ENCODE results near the gene YWHAB. TPM values are rescaled to one million over a fixed set of nuclear protein-coding genes. Genes with fewer than 3 reads are reported as not detected.

The YWHAB gene
- total RNA-seq, 1 experiment from 2014 or later, result 92.1 TPM

DNA sequence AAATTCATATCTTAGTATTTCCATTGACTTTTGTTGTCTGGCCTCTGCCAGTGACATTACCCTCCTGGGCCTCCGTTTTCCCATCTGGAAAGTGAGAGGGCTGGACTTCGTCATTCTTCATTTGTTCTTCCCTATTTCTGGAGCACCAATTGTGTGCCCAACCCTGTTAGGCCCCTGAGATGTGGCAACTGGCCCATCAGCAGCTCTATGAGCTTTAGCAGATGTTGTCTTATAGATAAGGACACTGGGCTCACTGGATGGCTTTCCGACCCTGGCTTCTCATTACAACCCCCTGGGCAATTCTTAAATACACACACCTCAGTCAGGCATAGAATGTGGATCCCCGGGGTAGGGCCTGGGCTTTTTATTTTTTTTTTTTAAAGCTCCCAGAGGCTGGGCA, 39.0 kb downstream of the YWHAB start:
- Histone ChIP-seq H3K9me2 (replicated peaks; ENCODE audit: insufficient read depth, low read length) (no peaks in the 10 kb centered on the region), H4K20me1 (ENCODE audit: insufficient read depth, low read depth, low read length) (no peaks in the 10 kb centered on the region), H3K27ac (ENCODE audit: low read length) (no peak overlapping the region), H3K27me3 (ENCODE audit: low read length) (no peaks in the 10 kb centered on the region), H3K79me2 (ENCODE audit: low read length) (no peaks in the 10 kb centered on the region), H2AFZ (ENCODE audit: low read length) (no peak overlapping the region), H3K4me1 (ENCODE audit: low read length) (no peaks in the 10 kb centered on the region), H3K9me3 (ENCODE audit: low read length) (no peaks in the 10 kb centered on the region), H3K4me2 (ENCODE audit: low read depth, low read length, poor library complexity, severe bottlenecking) (no peak overlapping the region), H3K36me3 (ENCODE audit: insufficient read depth, low read length) (peaks cover 12% of the 10 kb centered on the region; the same call in 1 of the 2 replicates), H3K9ac (ENCODE audit: low read length) (no peak overlapping the region), H3K4me3 (ENCODE audit: low read length) (no peak overlapping the region)
- DNase-seq, result no peak

DNA sequence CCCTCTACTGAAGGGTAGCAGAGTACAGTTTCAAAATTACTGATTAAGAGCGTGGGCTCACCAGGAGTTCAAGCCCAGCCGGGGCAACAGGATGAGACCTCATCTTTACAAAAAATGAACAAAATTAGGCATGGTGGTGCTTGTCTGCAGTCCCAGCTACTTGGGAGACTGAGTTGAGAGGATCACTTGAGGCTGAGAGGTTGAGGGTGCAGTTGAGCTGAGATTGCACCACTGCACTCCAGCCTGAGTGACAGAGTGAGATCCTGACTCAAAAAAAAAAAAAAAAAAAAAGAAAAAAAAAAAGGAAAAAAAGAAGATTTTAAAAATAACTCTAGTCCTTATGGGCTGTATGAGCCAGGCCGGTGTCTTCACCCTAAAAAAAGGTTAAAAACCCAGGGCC, 43.1 kb downstream of the YWHAB start:
- no peak for DNase-seq
- Histone ChIP-seq H3K79me2 (ENCODE audit: low read length) (no peaks in the 10 kb centered on the region), H3K36me3 (ENCODE audit: insufficient read depth, low read length) (peaks cover 19% of the 10 kb centered on the region; the same call in 1 of the 2 replicates), H3K4me3 (ENCODE audit: low read length) (no peak overlapping the region), H3K4me2 (ENCODE audit: low read depth, low read length, poor library complexity, severe bottlenecking) (no peak overlapping the region), H3K9me3 (ENCODE audit: low read length) (no peaks in the 10 kb centered on the region), H2AFZ (ENCODE audit: low read length) (no peak overlapping the region), H3K27me3 (ENCODE audit: low read length) (no peaks in the 10 kb centered on the region), H3K9me2 (replicated peaks; ENCODE audit: insufficient read depth, low read length) (no peaks in the 10 kb centered on the region), H3K4me1 (ENCODE audit: low read length) (no peaks in the 10 kb centered on the region), H3K27ac (ENCODE audit: low read length) (no peak overlapping the region), H4K20me1 (ENCODE audit: insufficient read depth, low read depth, low read length) (no peaks in the 10 kb centered on the region), H3K9ac (ENCODE audit: low read length) (no peak overlapping the region)

DNA sequence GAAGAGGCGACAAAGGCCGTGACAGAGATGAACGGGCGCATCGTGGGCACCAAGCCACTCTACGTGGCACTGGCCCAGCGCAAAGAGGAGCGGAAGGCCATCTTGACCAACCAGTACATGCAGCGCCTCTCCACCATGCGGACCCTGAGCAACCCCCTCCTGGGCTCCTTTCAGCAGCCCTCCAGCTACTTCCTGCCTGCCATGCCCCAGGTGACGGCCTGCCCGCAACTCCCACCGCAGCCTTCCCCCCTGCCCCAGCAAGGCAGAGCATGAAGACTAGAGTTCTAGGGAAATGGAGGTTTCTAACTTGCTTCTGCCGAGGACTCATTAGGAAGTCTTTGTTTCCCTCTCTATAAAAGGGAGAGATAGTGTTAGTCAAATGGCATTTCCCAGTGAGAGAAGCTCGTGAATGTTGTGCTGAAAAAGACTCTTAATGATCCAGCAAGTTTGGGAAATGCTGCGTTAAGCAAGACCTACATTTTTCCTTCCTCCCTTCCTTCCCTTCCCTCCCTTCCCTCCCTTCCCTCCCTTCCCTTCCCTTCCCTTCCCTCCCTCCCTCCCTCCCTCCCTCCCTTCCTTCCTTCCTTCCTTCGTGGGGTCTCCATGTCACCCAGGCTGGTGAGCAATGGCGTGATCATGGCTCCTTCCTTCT, 45.1 kb downstream of the YWHAB start:
- Histone ChIP-seq H3K9ac (ENCODE audit: low read length) (no peak overlapping the region), H3K36me3 (ENCODE audit: insufficient read depth, low read length) (peaks cover 14% of the 10 kb centered on the region; the same call in 1 of the 2 replicates), H3K9me2 (replicated peaks; ENCODE audit: insufficient read depth, low read length) (no peaks in the 10 kb centered on the region), H3K27me3 (ENCODE audit: low read length) (no peaks in the 10 kb centered on the region), H3K9me3 (ENCODE audit: low read length) (no peaks in the 10 kb centered on the region), H4K20me1 (ENCODE audit: insufficient read depth, low read depth, low read length) (no peaks in the 10 kb centered on the region), H3K4me1 (ENCODE audit: low read length) (no peaks in the 10 kb centered on the region), H3K4me3 (ENCODE audit: low read length) (no peak overlapping the region), H2AFZ (ENCODE audit: low read length) (no peak overlapping the region), H3K27ac (ENCODE audit: low read length) (no peak overlapping the region), H3K4me2 (ENCODE audit: low read depth, low read length, poor library complexity, severe bottlenecking) (no peak overlapping the region), H3K79me2 (ENCODE audit: low read length) (no peaks in the 10 kb centered on the region)
- no peak for DNase-seq

DNA sequence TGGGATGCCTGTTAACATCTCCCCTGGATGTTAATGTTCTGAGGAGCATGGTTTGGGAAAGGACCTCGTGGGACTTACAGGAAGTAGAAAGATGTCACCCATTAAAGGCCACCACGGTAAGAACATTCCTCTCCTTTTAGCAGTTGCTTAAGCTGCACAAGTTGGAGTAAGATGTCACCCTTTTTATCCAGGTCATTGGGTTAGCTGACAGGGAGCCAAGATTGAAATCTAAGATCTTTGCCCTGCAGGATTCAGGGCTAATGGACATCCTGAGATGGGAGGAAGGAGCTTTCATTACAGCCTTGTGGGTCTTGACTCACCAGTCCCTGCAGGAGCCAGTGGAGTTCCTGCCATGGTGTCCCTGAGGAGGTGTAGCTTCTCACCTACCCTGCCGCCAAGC, 46.4 kb downstream of the YWHAB start:
- Histone ChIP-seq H3K4me1 (ENCODE audit: low read length) (no peaks in the 10 kb centered on the region), H3K9ac (ENCODE audit: low read length) (no peak overlapping the region), H3K27ac (ENCODE audit: low read length) (no peak overlapping the region), H3K36me3 (ENCODE audit: insufficient read depth, low read length) (peaks cover 11% of the 10 kb centered on the region; the same call in 1 of the 2 replicates), H3K4me2 (ENCODE audit: low read depth, low read length, poor library complexity, severe bottlenecking) (no peak overlapping the region), H3K79me2 (ENCODE audit: low read length) (no peaks in the 10 kb centered on the region), H3K27me3 (ENCODE audit: low read length) (no peaks in the 10 kb centered on the region), H3K9me2 (replicated peaks; ENCODE audit: insufficient read depth, low read length) (no peaks in the 10 kb centered on the region), H2AFZ (ENCODE audit: low read length) (no peak overlapping the region), H3K4me3 (ENCODE audit: low read length) (no peak overlapping the region), H3K9me3 (ENCODE audit: low read length) (no peaks in the 10 kb centered on the region), H4K20me1 (ENCODE audit: insufficient read depth, low read depth, low read length) (no peaks in the 10 kb centered on the region)
- DNase-seq, result no peak

DNA sequence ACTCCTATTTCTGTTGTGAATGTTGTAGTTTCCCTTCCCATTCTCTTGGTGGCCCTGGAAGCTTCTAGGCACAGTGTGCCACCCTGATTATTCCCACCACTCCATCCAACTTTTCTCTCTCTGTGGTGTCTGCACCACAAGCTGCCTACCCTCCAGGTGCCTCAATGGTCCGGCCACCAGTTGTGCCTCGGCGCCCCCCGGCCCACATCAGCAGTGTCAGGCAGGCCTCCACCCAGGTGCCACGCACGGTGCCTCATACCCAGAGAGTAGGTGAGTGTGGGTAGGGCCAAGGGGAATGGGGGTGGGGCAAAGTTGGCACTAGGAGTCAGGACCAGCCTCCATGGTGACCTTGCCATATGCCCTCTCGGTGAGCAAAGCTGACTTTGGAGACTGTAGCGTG, 47.4 kb downstream of the YWHAB start:
- no peak overlapping the region for H3K4me2 ChIP-seq (ENCODE audit: low read depth, low read length, poor library complexity, severe bottlenecking)
- no peaks in the 10 kb centered on the region for H3K27me3 ChIP-seq (ENCODE audit: low read length)
- H2AFZ ChIP-seq (ENCODE audit: low read length), result no peak overlapping the region
- H3K9me3 ChIP-seq (ENCODE audit: low read length), result no peaks in the 10 kb centered on the region
- no peak overlapping the region for H3K9ac ChIP-seq (ENCODE audit: low read length)
- H3K27ac ChIP-seq (ENCODE audit: low read length), result no peak overlapping the region
- no peaks in the 10 kb centered on the region for H3K9me2 ChIP-seq (replicated peaks; ENCODE audit: insufficient read depth, low read length)
- H4K20me1 ChIP-seq (ENCODE audit: insufficient read depth, low read depth, low read length), result no peaks in the 10 kb centered on the region
- peaks cover 11% of the 10 kb centered on the region; the same call in 1 of the 2 replicates for H3K36me3 ChIP-seq (ENCODE audit: insufficient read depth, low read length)
- no peaks in the 10 kb centered on the region for H3K79me2 ChIP-seq (ENCODE audit: low read length)
- H3K4me3 ChIP-seq (ENCODE audit: low read length), result no peak overlapping the region
- no peak for DNase-seq
- H3K4me1 ChIP-seq (ENCODE audit: low read length), result no peaks in the 10 kb centered on the region

DNA sequence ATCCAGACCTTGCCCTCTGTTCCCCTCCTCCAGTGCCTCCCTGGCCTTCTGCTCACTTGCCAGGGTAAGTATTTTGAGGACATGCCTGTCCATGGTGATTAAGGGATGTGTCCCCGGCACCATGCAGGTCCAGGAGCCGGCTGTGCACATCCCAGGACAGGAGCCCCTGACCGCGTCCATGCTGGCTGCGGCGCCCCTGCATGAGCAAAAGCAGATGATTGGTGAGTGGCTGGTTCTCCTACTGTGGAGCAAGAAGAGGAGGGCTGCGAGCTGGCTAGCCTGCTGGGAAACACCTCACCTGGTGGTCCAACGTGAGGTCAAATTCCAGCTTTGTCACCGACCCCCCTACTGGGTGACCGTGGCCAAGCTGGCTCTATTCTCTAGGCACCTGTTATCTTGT, 51.0 kb downstream of the YWHAB start:
- Histone ChIP-seq H3K4me1 (ENCODE audit: low read length) (no peaks in the 10 kb centered on the region), H3K9me3 (ENCODE audit: low read length) (no peaks in the 10 kb centered on the region), H3K79me2 (ENCODE audit: low read length) (no peaks in the 10 kb centered on the region), H3K27ac (ENCODE audit: low read length) (no peak overlapping the region), H4K20me1 (ENCODE audit: insufficient read depth, low read depth, low read length) (no peaks in the 10 kb centered on the region), H3K4me3 (ENCODE audit: low read length) (no peak overlapping the region), H3K27me3 (ENCODE audit: low read length) (no peaks in the 10 kb centered on the region), H2AFZ (ENCODE audit: low read length) (no peak overlapping the region), H3K9ac (ENCODE audit: low read length) (no peak overlapping the region), H3K36me3 (ENCODE audit: insufficient read depth, low read length) (peaks cover 16% of the 10 kb centered on the region; the same call in 1 of the 2 replicates), H3K9me2 (replicated peaks; ENCODE audit: insufficient read depth, low read length) (no peaks in the 10 kb centered on the region), H3K4me2 (ENCODE audit: low read depth, low read length, poor library complexity, severe bottlenecking) (no peak overlapping the region)
- no peak for DNase-seq

DNA sequence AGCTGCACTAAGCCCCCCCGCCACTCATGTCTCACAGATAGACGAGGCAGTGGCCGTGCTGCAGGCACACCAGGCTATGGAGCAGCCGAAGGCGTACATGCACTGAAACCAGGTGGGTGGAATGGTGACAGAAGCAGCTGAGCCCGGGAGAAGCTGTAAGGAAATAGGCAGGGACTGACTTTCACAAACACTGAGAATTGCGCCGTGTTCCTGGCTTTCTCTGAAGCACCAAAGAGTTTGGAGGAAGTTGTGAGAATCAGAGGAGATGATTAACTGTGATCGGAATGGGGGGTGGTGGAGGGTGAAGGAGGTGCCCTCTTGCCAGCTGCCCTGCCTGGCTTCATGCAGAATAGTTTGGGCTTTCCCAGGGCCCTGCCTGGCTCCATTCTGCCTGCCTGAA, 53.1 kb downstream of the YWHAB start:
- no peak overlapping the region for H3K4me2 ChIP-seq (ENCODE audit: low read depth, low read length, poor library complexity, severe bottlenecking)
- H3K9me3 ChIP-seq (ENCODE audit: low read length), result no peaks in the 10 kb centered on the region
- no peaks in the 10 kb centered on the region for H3K4me1 ChIP-seq (ENCODE audit: low read length)
- H3K4me3 ChIP-seq (ENCODE audit: low read length), result no peak overlapping the region
- H3K9me2 ChIP-seq (replicated peaks; ENCODE audit: insufficient read depth, low read length), result no peaks in the 10 kb centered on the region
- H3K36me3 ChIP-seq (ENCODE audit: insufficient read depth, low read length), result peaks cover 27% of the 10 kb centered on the region; the same call in 1 of the 2 replicates
- H3K79me2 ChIP-seq (ENCODE audit: low read length), result no peaks in the 10 kb centered on the region
- H3K27me3 ChIP-seq (ENCODE audit: low read length), result no peaks in the 10 kb centered on the region
- H3K9ac ChIP-seq (ENCODE audit: low read length), result no peak overlapping the region
- no peak overlapping the region for H2AFZ ChIP-seq (ENCODE audit: low read length)
- no peaks in the 10 kb centered on the region for H4K20me1 ChIP-seq (ENCODE audit: insufficient read depth, low read depth, low read length)
- no peak for DNase-seq
- no peak overlapping the region for H3K27ac ChIP-seq (ENCODE audit: low read length)

DNA sequence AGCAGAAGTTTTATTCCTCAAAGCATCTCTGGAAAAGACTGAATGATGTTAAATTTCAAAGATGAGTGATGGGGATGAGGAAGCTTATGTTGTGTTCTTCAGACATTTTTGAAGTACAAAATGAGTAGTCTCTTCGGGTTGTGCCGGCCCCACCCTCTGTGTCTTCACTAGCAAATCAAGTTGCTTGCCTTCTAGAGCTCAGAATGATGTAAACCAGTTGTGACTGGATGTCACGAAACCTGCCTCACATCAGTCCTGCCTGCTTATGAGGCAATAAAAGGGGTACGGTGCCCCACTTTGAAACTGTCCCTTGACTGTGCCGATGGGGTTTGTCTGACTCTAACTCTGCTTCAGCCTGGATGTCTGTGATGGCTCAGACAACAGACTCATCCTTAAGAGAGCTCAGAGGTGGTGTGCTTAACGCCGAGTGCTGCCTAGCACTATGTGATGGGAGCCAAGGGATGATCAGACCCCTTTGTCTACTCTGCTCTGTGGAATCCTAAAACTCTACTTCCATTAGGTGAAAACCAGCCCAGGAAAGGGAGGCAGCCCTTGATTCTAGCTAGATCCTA, 55.7 kb downstream of the YWHAB start:
- Histone ChIP-seq H3K9me2 (replicated peaks; ENCODE audit: insufficient read depth, low read length) (no peaks in the 10 kb centered on the region), H3K9me3 (ENCODE audit: low read length) (no peaks in the 10 kb centered on the region), H3K36me3 (ENCODE audit: insufficient read depth, low read length) (peaks cover 45% of the 10 kb centered on the region; the same call in 1 of the 2 replicates), H3K79me2 (ENCODE audit: low read length) (peaks cover 6% of the 10 kb centered on the region; the same call in 1 of the 2 replicates), H3K9ac (ENCODE audit: low read length) (no peak overlapping the region), H2AFZ (ENCODE audit: low read length) (no peak overlapping the region), H3K27ac (ENCODE audit: low read length) (no peak overlapping the region), H3K4me1 (ENCODE audit: low read length) (no peaks in the 10 kb centered on the region), H3K4me2 (ENCODE audit: low read depth, low read length, poor library complexity, severe bottlenecking) (no peak overlapping the region), H3K27me3 (ENCODE audit: low read length) (no peaks in the 10 kb centered on the region), H3K4me3 (ENCODE audit: low read length) (no peak overlapping the region), H4K20me1 (ENCODE audit: insufficient read depth, low read depth, low read length) (no peaks in the 10 kb centered on the region)
- DNase-seq, result no peak

Measured in Karpas-422 (cell line).